ENCODE results near the gene PCSK1.
"Not testable (repeated sequence)": the region's sequence is repeated elsewhere in the genome, so short reads cannot be mapped to it uniquely, and the experiment has no call there.

Gene PCSK1

GRCh38 chr5:96372726-96373380, 60.2 kb downstream of the PCSK1 start:
- DNase-seq (ENCODE audit: low spot score), result no peak

DNA sequence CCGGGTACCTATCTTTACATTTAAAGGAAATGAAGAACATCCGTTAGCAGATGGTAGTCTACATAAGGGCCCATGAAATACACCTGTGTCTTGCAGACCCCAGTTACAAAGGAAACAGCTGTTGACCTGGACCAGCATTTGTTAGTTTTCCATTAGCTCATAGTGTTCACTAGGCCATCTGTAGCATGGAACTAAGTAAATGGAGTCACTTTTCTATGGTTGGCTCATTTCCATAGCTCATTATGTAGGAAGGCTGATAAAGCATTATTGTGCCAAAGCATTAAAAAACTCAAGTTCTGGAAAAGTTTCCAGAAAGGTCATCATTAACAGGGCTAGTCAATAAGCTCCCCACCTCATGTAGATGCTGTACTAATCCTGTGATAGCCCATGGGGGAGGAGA, 62.1 kb downstream of the PCSK1 start:
- DNase-seq (ENCODE audit: low spot score), result no peak

- DNase-seq (ENCODE audit: low spot score), result not testable (repeated sequence)
Observed at GRCh38 chr5:96367337-96367736, 65.7 kb downstream of the PCSK1 start.

DNA sequence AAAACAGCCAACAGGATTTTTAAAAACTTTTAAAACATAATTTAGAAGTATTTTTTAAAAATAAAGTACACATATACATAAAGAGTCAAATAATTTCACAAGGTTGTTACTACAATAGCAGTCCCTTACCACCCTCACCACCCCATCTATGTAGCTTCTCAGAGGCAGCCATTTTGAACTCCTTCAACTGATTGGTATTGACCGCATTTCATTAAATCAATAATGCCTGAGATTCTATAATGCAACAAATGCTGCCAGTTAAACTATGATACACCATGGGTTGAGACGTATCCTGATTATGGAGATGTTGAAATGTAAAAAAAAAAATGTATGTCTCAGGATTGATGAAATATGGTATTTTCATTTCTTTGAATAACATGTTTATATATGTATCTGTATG, 78.8 kb downstream of the PCSK1 start:
- DNase-seq (ENCODE audit: low spot score), result no peak

- no peak for DNase-seq (ENCODE audit: low spot score)
Observed at GRCh38 chr5:96353220-96353619, 79.8 kb downstream of the PCSK1 start.

- no peak for DNase-seq (ENCODE audit: low spot score)
Observed at GRCh38 chr5:96350678-96351077, 82.4 kb downstream of the PCSK1 start.

DNA sequence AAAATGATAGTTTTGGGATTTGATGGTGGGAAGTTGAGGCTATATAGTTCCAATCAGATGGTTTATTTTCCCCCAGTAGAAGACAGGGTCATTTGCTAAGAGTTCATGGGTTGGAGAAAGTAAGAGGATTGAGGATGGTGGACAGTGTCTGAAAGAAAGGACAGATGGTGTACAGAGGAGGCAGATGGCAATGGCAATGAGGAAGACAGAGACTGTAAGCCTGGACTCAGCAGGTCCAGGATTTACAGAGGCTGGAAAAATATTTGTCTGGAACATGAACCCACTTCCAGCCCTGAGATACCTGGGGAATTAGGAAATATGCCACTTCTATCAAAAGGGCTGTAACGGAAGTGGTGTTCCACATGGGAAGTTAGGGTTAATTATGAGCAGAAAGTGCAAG, 84.5 kb downstream of the PCSK1 start:
- no peak for DNase-seq (ENCODE audit: low spot score)

DNA sequence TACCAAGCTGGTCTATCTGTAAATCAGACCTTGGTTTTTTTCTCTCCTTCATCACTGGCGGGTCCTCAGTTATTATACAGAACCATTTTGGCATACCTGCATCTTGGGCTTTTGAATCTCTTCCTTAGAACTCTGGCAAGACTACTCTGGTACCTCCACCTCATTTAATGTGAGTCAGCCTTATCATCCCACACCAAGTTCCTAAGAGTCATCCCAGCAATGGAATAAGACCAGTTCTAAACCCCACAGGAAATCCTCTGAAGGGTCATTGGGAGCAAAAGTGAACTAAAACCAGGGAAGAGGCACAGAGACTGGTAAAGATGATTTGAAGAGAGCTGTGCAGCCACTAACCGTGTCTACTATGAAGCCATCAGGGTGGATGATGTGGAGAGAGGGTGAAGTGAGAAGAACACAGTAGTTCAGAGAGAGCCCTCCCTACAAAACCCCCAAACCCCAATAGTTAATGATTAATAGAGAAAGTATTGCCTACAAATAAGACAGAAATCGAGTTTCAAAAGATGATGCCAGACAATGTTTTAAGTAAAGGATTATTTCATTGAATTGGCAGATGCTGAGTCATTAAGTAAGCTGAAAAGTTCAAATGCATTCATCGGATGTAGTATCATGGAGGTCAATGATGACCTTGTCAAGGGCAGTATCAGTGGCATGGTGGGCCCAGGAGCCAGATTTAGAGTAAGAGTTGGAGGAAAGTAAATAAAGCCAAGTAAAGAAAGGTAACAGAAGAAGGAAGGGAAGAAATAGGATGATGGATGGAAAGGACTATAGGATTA, 85.4 kb downstream of the PCSK1 start:
- no peak for DNase-seq (ENCODE audit: low spot score)

DNA sequence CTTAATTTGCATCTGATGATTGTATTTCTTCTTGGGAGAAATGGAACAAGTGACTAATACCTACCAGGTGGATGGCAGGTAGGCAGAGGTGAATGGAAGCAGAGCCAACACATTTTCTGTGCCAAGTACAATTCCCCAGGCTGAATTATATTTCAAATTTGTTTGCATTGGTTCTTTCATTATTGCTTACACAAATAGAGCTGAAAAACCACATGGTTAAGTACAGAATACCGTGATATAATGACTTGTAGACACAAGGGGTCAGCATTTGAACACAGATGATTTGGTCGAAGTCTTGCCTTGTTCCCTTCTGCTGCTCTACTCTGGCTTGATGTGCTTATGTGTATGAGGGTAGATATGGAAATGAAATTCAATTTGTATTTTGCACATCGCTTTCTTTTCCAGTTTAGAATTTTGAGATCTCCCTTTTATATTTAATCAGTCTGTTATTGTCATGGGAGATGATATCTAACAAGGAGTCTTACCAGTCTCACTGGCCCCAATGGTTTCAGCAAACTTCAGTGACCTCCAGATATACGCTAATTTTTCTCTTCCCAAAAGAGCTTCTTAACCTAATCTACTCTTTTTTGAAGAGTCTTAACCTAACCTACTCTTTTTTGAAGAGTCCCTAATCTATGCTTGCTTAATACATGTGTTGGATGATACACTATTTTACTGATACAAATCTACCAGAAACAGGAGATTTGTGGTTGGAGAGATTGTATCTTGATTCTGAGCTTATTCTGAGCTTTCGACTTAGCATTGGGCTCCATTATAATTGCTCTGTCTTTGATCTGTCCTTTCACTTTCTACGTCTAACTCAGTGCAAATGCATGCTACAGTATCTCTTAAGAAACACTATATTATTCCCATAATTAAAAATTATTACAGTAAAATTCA, 88.1 kb downstream of the PCSK1 start:
- DNase-seq (ENCODE audit: low spot score), result peak; percentile 67

GRCh38 chr5:96343094-96343493, 90.0 kb downstream of the PCSK1 start:
- DNase-seq (ENCODE audit: low spot score), result no peak

DNA sequence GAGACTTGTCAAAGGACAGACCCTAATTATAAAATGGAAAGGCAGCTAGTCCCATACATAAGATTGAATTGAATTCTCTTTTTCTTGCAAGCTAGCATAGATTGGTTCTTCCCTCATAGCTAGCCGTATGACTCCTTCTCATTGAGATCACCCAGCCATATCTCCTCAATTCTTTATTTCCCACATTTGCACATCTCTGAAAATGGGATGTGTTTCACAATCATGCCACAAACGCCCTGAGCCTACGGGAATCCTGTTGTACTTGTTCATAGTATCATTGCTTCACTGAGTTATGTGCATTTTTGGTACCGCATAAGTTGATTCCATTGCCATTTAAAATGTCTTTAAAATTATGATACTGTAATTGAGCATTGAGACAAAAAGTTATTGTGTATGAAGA, 90.5 kb downstream of the PCSK1 start:
- no peak for DNase-seq (ENCODE audit: low spot score)

All from activated CD4-positive, alpha-beta T cell treated with anti-CD3 and anti-CD28 coated beads, Interleukin-2, Interleukin-4, amounts not matched to agents 100 ng/mL and 50 ng/mL, durations not matched to agents 16 hours and 8 hours (primary cell).